HEK293 (cell line): Measurements from ENCODE around the gene PDC.

Source experiments
- GFI1B ChIP-seq: fragments of 450-650 bp; formaldehyde crosslinking; IDR thresholded peaks from 2 replicates; pipeline ENCODE4 v1.5.1; 2016; ENCODE audit warnings: missing biosample characterization, missing genetic modification characterization
- MEIS1 ChIP-seq: sonication (generic); formaldehyde crosslinking; IDR thresholded peaks from 2 replicates; pipeline ENCODE4 v1.8.1; 2022; ENCODE audit warnings: missing genetic modification reagents, mild to moderate bottlenecking, borderline replicate concordance
- ZNF785 ChIP-seq: fragments of 450-650 bp; formaldehyde crosslinking; IDR thresholded peaks from 2 replicates; pipeline ENCODE4 v1.5.1; 2016; ENCODE audit warnings: missing biosample characterization, missing genetic modification characterization
- ZSCAN16 ChIP-seq: fragments of 450-650 bp; formaldehyde crosslinking; IDR thresholded peaks from 2 replicates; pipeline ENCODE4 v1.5.1; 2016; ENCODE audit warnings: missing biosample characterization, missing genetic modification characterization
- TF ChIP-seq, protein P1 (sequence below): fragments of 450-650 bp; formaldehyde crosslinking; IDR thresholded peaks from 2 replicates; pipeline ENCODE4 v1.5.1; 2016; ENCODE audit warnings: missing biosample characterization, missing genetic modification characterization
- TF ChIP-seq, protein P2 (sequence below): fragments of 450-650 bp; formaldehyde crosslinking; IDR thresholded peaks from 2 replicates; pipeline ENCODE4 v1.5.1; 2016; ENCODE audit warnings: missing biosample characterization, missing genetic modification characterization

DNA sequence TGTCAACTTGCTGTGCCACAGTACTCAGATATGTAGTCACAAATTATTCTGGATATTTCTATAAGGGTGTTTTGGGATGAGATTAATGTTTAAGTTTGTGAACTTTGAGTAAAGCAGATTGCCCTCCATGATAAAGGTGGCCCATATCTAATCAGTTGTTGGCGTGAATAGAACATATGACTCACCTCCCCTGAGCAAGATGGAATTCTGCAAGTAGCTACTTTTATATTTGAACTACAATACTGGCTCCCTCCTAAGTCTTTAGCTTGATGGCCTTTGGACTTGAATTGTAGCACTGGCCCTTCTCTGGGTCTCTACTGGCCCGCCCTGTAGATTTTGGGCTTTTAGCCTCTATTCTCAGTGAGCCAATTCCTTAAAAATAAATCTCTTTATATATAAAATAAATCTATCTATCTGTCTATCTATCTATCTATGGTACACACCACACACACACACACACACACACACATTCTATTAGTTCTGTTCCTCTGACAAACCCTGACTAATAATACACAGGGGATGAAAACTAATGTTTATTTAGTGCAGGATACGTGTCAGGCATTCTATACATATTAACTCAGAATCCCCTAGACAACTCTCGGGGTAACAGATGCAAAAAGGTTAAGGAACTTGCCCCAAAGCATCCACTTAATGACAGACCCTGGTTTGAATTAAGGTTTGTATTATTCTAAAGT, 37.9 kb upstream of the PDC start:
- TF ChIP-seq GFI1B (tag by site-specific recombination) (no peak), ZSCAN16 (no peak), MEIS1 (no peak), ZNF785 (no peak)
- TF ChIP-seq, protein P1, sequence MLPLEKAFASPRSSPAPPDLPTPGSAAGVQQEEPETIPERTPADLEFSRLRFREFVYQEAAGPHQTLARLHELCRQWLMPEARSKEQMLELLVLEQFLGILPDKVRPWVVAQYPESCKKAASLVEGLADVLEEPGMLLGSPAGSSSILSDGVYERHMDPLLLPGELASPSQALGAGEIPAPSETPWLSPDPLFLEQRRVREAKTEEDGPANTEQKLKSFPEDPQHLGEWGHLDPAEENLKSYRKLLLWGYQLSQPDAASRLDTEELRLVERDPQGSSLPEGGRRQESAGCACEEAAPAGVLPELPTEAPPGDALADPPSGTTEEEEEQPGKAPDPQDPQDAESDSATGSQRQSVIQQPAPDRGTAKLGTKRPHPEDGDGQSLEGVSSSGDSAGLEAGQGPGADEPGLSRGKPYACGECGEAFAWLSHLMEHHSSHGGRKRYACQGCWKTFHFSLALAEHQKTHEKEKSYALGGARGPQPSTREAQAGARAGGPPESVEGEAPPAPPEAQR: no peak
- TF ChIP-seq, protein P2, sequence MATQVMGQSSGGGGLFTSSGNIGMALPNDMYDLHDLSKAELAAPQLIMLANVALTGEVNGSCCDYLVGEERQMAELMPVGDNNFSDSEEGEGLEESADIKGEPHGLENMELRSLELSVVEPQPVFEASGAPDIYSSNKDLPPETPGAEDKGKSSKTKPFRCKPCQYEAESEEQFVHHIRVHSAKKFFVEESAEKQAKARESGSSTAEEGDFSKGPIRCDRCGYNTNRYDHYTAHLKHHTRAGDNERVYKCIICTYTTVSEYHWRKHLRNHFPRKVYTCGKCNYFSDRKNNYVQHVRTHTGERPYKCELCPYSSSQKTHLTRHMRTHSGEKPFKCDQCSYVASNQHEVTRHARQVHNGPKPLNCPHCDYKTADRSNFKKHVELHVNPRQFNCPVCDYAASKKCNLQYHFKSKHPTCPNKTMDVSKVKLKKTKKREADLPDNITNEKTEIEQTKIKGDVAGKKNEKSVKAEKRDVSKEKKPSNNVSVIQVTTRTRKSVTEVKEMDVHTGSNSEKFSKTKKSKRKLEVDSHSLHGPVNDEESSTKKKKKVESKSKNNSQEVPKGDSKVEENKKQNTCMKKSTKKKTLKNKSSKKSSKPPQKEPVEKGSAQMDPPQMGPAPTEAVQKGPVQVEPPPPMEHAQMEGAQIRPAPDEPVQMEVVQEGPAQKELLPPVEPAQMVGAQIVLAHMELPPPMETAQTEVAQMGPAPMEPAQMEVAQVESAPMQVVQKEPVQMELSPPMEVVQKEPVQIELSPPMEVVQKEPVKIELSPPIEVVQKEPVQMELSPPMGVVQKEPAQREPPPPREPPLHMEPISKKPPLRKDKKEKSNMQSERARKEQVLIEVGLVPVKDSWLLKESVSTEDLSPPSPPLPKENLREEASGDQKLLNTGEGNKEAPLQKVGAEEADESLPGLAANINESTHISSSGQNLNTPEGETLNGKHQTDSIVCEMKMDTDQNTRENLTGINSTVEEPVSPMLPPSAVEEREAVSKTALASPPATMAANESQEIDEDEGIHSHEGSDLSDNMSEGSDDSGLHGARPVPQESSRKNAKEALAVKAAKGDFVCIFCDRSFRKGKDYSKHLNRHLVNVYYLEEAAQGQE (tag by site-specific recombination): no peak
